Measurements from ENCODE around the gene GPHB5. TPM values are rescaled to one million over a fixed set of nuclear protein-coding genes. Genes with fewer than 3 reads are reported as not detected.
"Not testable (repeated sequence)": the region's sequence is repeated elsewhere in the genome, so short reads cannot be mapped to it uniquely, and the experiment has no call there.

The GPHB5 gene
- total RNA-seq, 3 donors from 2014 or later (not counting 1 experiment from before 2014, with no cell fraction given) = not detected

GRCh38 chr14:63322897-63323573 is 4.3 kb upstream of the GPHB5 start:
- H3K4me1 ChIP-seq (ENCODE audit: control insufficient read depth, insufficient read depth, low read length) = no peaks in the 10 kb centered on the region
- intact Hi-C loops (cut with micrococcal nuclease) = no loop called here
- H3K27ac Mint-ChIP-seq = no peak overlapping the region
- H3K4me3 Mint-ChIP-seq = no peak overlapping the region
- peaks cover 5 to 42% of the 10 kb centered on the region in 2 donors for H3K27me3 Mint-ChIP-seq (ENCODE audit: low read depth in 2 of 2)
- H3K9me3 Mint-ChIP-seq = no peaks in the 10 kb centered on the region
- ATAC-seq = no peak
- no peak overlapping the region for H3K27ac ChIP-seq (ENCODE audit: low read length)
- no peak for DNase-seq
- H3K9me3 ChIP-seq (ENCODE audit: control insufficient read depth, insufficient read depth, low read length) = no peaks in the 10 kb centered on the region
- no peaks in the 10 kb centered on the region for H3K4me1 Mint-ChIP-seq
- H3K4me3 ChIP-seq (ENCODE audit: low read length) = no peak overlapping the region
- no peaks in the 10 kb centered on the region for H3K27me3 ChIP-seq (ENCODE audit: control insufficient read depth, insufficient read depth, low read length)
- no peak for TF ChIP-seq CTCF (IDR thresholded peaks at IDR 0.05)
- H3K36me3 Mint-ChIP-seq = no peaks in the 10 kb centered on the region
- WGBS (ENCODE audit: insufficient coverage) = 88% methylated on average over 9 of the region's 9 CpGs
- H3K36me3 ChIP-seq (ENCODE audit: control insufficient read depth, insufficient read depth, low read length) = no peaks in the 10 kb centered on the region

GRCh38 chr14:63322472-63322871 is 3.7 kb upstream of the GPHB5 start:
- H3K27me3 Mint-ChIP-seq (ENCODE audit: low read depth in 2 of 2) = peaks cover 5 to 42% of the 10 kb centered on the region in 2 donors
- no peak overlapping the region for H3K27ac Mint-ChIP-seq
- no peaks in the 10 kb centered on the region for H3K4me1 Mint-ChIP-seq

GRCh38 chr14:63308723-63309317 is 9.9 kb downstream of the GPHB5 start:
- Histone ChIP-seq H3K4me1 (ENCODE audit: control insufficient read depth, insufficient read depth, low read length) (no peaks in the 10 kb centered on the region), H3K9me3 (ENCODE audit: control insufficient read depth, insufficient read depth, low read length) (no peaks in the 10 kb centered on the region), H3K36me3 (ENCODE audit: control insufficient read depth, insufficient read depth, low read length) (no peaks in the 10 kb centered on the region), H3K4me3 (ENCODE audit: low read length) (no peak overlapping the region), H3K27ac (ENCODE audit: low read length) (no peak overlapping the region), H3K27me3 (ENCODE audit: control insufficient read depth, insufficient read depth, low read length) (no peaks in the 10 kb centered on the region)
- no peak for ATAC-seq
- no peak for TF ChIP-seq CTCF (IDR thresholded peaks at IDR 0.05)
- H3K9me3 Mint-ChIP-seq = no peaks in the 10 kb centered on the region
- H3K4me3 Mint-ChIP-seq = no peak overlapping the region
- H3K27me3 Mint-ChIP-seq (ENCODE audit: low read depth in 2 of 2) = peaks cover 12 to 32% of the 10 kb centered on the region in 2 donors
- 70% methylated on average over 6 of the region's 7 CpGs for WGBS (ENCODE audit: insufficient coverage)
- H3K4me1 Mint-ChIP-seq = no peaks in the 10 kb centered on the region
- no peaks in the 10 kb centered on the region for H3K36me3 Mint-ChIP-seq
- DNase-seq = peak in 1 of 2 donors; percentile 33
- intact Hi-C loops (cut with micrococcal nuclease) = no loop called here
- H3K27ac Mint-ChIP-seq = no peak overlapping the region

More at GRCh38 chr14:63322472-63322871, 3.7 kb upstream of the GPHB5 start:
- no peak for TF ChIP-seq CTCF (IDR thresholded peaks at IDR 0.05)
- intact Hi-C loops (cut with micrococcal nuclease) = no loop called here
- H3K9me3 Mint-ChIP-seq = no peaks in the 10 kb centered on the region
- 100% methylated on average over 1 of the region's 1 CpG for WGBS (ENCODE audit: insufficient coverage)
- H3K27me3 ChIP-seq (ENCODE audit: control insufficient read depth, insufficient read depth, low read length) = no peaks in the 10 kb centered on the region
- no peaks in the 10 kb centered on the region for H3K4me1 ChIP-seq (ENCODE audit: control insufficient read depth, insufficient read depth, low read length)
- H3K4me3 ChIP-seq (ENCODE audit: low read length) = no peak overlapping the region
- no peak for DNase-seq
- no peaks in the 10 kb centered on the region for H3K36me3 ChIP-seq (ENCODE audit: control insufficient read depth, insufficient read depth, low read length)
- no peaks in the 10 kb centered on the region for H3K36me3 Mint-ChIP-seq
- no peak for ATAC-seq
- H3K9me3 ChIP-seq (ENCODE audit: control insufficient read depth, insufficient read depth, low read length) = no peaks in the 10 kb centered on the region
- H3K27ac ChIP-seq (ENCODE audit: low read length) = no peak overlapping the region
- no peak overlapping the region for H3K4me3 Mint-ChIP-seq

- H3K27ac ChIP-seq (ENCODE audit: low read length); intact Hi-C loops (cut with micrococcal nuclease); H3K4me1 Mint-ChIP-seq; H3K4me3 ChIP-seq (ENCODE audit: low read length); H3K36me3 Mint-ChIP-seq; H3K9me3 ChIP-seq (ENCODE audit: control insufficient read depth, insufficient read depth, low read length); ATAC-seq; H3K36me3 ChIP-seq (ENCODE audit: control insufficient read depth, insufficient read depth, low read length); H3K4me1 ChIP-seq (ENCODE audit: control insufficient read depth, insufficient read depth, low read length); H3K9me3 Mint-ChIP-seq; DNase-seq; H3K27me3 ChIP-seq (ENCODE audit: control insufficient read depth, insufficient read depth, low read length); H3K4me3 Mint-ChIP-seq; H3K27ac Mint-ChIP-seq; H3K27me3 Mint-ChIP-seq (ENCODE audit: low read depth in 2 of 2): not testable (repeated sequence)
- WGBS (ENCODE audit: insufficient coverage) = 85% methylated on average over 4 of the region's 5 CpGs
These were observed 14.3 kb downstream of the GPHB5 start for GRCh38 chr14:63304429-63304828.
